NCI-H1694 treated with DMSO at 0.1 percent for 48 hours (cell line): ENCODE data around the gene RNF43.

Experiments used
- DNase-seq: peaks from one replicate; lab custom pipeline; 2025; lab: John Stamatoyannopoulos, UW

Gene RNF43

GRCh38 chr17:58381124-58382035 is 36.0 kb downstream of the RNF43 start:
- DNase-seq: no peak

DNA sequence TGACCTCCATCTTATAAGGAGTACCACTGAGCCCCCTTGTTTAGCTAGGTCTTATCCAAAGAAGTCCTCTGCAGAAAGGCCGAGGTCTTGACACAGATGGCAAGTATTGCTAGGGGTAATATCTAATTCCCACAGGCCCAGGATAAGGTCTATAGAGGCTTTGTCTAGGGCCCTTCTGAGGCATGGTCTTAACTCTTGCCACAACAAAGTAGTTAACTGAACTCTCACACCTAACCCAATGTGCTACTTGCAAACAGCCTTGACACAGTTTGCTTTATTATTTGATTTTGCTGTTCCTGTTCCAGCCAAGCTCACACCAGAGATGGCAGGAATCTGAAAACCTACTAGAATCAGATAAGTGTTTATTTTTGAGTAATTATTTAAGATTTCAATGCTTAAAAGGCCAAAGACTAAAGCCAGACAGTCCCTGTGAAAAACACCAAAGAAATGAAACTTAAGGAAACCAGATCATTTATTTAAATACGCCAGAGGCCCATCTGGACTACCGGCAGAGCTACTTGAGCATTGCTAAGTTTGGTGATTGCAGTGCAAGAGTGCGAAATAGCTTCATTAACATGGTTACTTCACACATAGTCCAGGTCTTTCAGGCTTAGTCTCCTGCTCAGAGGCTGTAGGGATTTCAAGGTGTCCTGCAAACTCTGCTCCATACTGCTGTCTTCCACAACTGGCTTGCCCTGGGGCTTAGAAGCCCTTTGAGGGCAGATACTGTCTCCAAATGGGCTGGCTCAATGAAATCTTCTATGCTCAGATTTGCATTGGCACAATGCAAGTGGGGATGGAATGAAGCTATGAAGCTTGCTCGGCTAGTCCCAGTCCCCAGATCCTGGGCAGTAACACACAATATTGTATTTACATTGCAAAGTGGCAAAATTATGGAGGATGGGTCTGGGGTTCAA is 36.9 kb downstream of the RNF43 start:
- no peak for DNase-seq

- no peak for DNase-seq
These were observed 37.9 kb downstream of the RNF43 start for GRCh38 chr17:58379511-58379824.

GRCh38 chr17:58378733-58379510 is 38.4 kb downstream of the RNF43 start:
- DNase-seq: no peak

DNA sequence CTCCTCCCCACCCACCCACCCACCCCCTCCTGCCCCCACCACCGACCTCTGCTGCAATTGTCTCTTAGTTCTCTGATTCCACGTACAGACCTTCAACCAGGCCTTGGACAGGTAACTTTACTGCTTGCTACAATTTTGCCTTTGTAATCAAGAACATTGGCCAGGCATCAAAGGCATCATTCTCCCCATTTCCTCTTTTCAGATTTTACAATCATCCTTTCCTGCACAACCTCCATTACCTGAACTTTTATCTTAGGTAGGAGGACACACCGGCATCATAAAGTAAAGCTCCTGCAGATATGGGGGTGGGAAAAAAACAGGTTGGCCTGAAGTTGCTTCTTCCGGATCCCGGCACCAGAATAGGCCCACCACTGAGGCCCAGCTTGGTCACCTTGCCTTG is 39.7 kb downstream of the RNF43 start:
- no peak for DNase-seq

- DNase-seq: no peak
These were observed 40.2 kb downstream of the RNF43 start for GRCh38 chr17:58377093-58377601.

DNA sequence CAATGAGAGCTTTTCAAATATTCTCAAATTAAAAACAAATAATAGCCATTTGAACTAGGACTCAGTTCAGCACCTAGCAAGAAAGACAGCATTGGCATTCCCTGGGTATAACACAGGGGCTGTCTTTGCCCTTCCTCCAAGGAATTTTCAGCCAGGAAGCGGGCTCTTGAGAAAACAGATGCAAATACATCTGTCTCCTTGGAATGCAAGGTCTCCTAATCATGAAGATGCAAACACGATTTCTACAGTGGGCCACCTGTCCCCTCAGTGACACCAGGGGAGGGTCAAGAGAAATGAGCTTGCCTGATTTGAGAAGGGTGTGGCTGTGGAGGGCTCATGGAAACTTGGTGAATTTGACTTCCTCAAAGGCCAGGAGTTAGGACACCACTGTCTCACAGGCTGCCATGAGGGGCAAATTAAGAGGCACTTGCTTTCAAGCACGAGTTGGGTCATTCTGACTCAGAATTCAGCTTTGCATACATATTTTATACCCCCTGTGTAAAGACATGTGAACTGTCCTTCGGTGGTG is 40.8 kb downstream of the RNF43 start:
- no peak for DNase-seq

- no peak for DNase-seq
These were observed 41.5 kb downstream of the RNF43 start for GRCh38 chr17:58375811-58376210.

- DNase-seq: no peak
These were observed 42.1 kb downstream of the RNF43 start for GRCh38 chr17:58375256-58375655.

DNA sequence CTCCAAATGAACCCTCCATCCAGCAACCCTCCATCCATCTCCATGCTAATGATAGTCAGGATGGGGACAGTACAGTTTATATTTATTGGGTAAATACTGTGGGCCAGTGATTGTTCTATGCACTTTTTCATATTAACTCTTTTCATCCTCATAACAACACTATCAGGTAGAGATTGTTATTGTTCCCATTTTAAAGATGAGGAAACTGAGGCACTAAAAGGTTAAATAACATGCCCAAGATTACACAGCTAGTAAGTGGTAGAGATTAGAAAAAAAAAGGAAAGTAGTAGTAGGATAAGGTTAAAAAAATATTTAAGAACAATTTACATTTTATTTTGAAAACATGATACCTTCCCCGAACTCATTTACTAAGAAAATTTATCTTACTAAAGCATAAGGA is 43.4 kb downstream of the RNF43 start:
- DNase-seq: no peak

GRCh38 chr17:58373003-58373402 is 44.3 kb downstream of the RNF43 start:
- no peak for DNase-seq

DNA sequence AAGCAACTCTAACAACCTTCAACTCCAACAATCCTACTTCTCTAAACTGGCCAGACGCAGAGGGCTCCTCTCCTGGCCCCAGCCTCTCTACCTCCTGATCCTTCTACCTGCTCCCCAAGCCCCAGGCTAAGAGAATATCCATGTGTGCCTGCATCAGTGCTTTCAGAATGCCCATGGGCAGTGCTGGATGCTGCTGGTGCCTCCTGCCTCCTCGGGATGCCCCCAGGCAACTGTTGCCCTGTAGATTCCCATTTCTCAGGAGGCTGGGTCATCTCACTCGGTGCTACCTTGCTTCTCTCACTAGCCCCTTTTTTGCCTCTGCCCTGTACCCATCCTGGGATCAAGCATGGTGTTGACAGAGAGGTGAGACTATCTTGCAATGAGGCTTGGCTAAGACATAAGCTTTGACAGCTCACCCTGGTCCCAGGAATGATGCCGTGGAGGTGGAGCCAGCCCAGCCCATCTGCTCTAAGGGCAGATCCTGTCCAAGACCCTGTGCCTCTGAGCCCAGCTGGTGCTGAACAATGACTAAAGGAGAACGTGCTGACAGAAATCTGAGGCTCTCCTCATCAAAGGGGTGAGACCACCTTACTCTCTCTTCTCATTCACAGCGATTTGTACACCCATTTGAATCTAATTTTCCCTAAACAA is 45.9 kb downstream of the RNF43 start:
- no peak for DNase-seq

GRCh38 chr17:58370716-58371115 is 46.6 kb downstream of the RNF43 start:
- no peak for DNase-seq

DNA sequence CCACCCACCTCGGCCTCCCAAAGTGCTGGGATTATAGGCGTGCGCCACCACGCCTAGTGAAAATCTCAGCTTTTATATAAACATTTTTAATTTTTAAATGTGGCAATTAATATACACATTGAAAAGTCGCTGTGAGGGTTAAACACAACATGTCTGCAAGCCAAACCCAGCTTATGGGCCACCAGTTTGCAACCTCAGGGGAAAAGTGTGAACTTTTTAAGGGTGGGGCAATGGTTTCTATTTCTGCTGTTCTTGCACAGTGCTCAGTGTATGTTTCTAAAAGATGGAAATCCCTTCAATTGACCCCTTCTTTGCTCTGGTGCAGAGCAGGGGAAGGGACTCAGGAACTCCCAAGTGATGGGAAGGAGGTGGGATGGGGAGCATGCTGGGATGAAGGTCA is 47.0 kb downstream of the RNF43 start:
- no peak for DNase-seq

DNA sequence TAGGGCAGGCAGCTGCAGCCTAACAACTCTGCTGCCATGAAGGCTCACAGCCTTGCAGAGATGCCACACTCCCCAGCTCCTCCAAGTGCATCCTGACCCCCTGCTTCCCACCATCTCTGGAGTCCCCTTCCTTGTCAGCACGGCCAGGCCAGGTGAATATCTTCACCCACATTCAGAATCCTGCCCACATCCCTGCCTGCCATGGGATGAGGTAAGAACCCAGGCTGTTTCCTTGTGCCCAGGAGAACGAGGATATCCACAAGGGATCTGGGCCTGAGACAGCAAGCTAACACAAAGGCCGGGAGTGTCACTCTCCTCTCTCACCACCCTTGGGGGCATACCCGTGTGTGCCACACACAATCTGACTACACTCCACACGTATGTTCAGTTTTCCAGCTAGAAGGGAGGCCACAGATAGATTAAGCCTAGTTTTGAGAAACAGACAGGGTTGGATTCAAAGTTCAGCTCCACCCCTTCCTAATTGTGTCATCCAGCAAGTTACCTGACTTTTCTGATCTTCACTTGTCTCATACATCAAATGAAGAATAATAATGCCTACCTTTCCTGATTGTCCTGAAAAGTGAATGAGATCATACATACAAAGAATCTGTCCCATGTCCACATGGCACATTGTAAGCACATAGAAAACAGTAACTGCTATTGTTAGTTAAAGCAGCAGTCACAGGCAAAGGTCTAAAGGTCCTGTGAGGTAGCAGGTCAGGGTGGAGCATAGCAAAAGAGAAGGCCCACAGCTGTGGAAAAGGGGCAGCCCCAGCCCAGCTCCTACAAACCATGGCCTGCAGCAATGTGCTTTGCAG is 47.9 kb downstream of the RNF43 start:
- no peak for DNase-seq

DNA sequence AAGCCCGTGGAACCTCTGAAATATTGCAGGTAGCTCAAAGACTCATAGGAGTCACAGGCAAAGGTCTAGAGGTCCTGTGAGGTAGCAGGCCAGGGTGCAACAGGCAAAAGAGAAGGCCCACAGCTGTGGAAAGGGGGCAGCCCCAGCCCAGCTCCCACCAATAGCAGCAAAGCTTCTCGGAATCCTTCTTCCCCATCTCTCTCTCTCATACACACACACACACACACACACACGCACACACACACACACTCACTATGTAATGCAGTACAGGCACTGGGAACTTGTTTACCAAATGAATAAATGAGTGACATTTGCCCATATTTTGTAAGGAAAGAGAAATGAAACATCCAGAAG is 48.5 kb downstream of the RNF43 start:
- no peak for DNase-seq
